SK-N-SH treated with all-trans-retinoic acid at 6 μM for 48 hours (cell line): ENCODE measurements around the gene OR10A6.

Experiments
- ATAC-seq: fragments of 200-7000 bp; cut with Tn5 transposase; 3 replicates; pipeline ENCODE4 v1.9.1; 2020; ENCODE audit warnings: mild to moderate bottlenecking, moderate library complexity
- ARNTL ChIP-seq: fragments of 450-650 bp; formaldehyde crosslinking; IDR thresholded peaks from 2 replicates; pipeline ENCODE4 v1.5.0; 2020; ENCODE audit warnings: low read depth, mild to moderate bottlenecking, moderate library complexity, borderline replicate concordance
- BACH2 ChIP-seq: fragments of 250-450 bp; sonication (Bioruptor Pico); IDR thresholded peaks from 2 replicates; pipeline ENCODE4 v1.9.0; 2021; ENCODE audit warnings: mild to moderate bottlenecking, borderline replicate concordance
- CREB5 ChIP-seq: fragments of 250-450 bp; sonication (Bioruptor Pico); IDR thresholded peaks from 2 replicates; pipeline ENCODE4 v1.5.1; 2020; ENCODE audit warnings: low read depth, mild to moderate bottlenecking, moderate library complexity
- CSDC2 ChIP-seq: fragments of 250-450 bp; sonication (Bioruptor Pico); IDR thresholded peaks from 2 replicates; pipeline ENCODE4 v1.5.0; 2020; ENCODE audit warnings: mild to moderate bottlenecking, moderate library complexity
- CSRNP3 ChIP-seq: fragments of 250-450 bp; sonication (Bioruptor Pico); IDR thresholded peaks from 2 replicates; pipeline ENCODE4 v1.5.1; 2021; ENCODE audit warnings: mild to moderate bottlenecking, moderate library complexity
- ESRRG ChIP-seq: fragments of 250-450 bp; sonication (Bioruptor Pico); IDR thresholded peaks from 2 replicates; pipeline ENCODE4 v1.6.1; 2021; ENCODE audit warnings: mild to moderate bottlenecking
- GLIS3 ChIP-seq: fragments of 250-450 bp; sonication (Bioruptor Pico); IDR thresholded peaks from 2 replicates; pipeline ENCODE4 v1.5.0; 2020; ENCODE audit warnings: mild to moderate bottlenecking, moderate library complexity
- ISL1 ChIP-seq: fragments of 250-450 bp; sonication (Bioruptor Pico); IDR thresholded peaks from 2 replicates; pipeline ENCODE4 v2.1.2; 2022; ENCODE audit warnings: mild to moderate bottlenecking, moderate library complexity
- OSR1 ChIP-seq: fragments of 250-450 bp; sonication (Bioruptor Pico); IDR thresholded peaks from 2 replicates; pipeline ENCODE4 v1.8.0; 2022; ENCODE audit warnings: moderate library complexity, mild to moderate bottlenecking, inconsistent platforms
- POU6F1 ChIP-seq: fragments of 250-450 bp; sonication (Bioruptor Pico); IDR thresholded peaks from 2 replicates; pipeline ENCODE4 v1.8.0; 2021; ENCODE audit warnings: low read depth, mild to moderate bottlenecking, moderate library complexity, borderline replicate concordance
- RARB ChIP-seq: fragments of 250-450 bp; sonication (Bioruptor Pico); IDR thresholded peaks from 2 replicates; pipeline ENCODE4 v1.8.0; 2021; ENCODE audit warnings: mild to moderate bottlenecking, moderate library complexity
- SNAI2 ChIP-seq: fragments of 250-450 bp; sonication (Bioruptor Pico); IDR thresholded peaks from 2 replicates; pipeline ENCODE4 v1.5.0; 2020; ENCODE audit warnings: mild to moderate bottlenecking, moderate library complexity
- TCF4 ChIP-seq: fragments of 250-450 bp; sonication (Bioruptor Pico); IDR thresholded peaks from 2 replicates; pipeline ENCODE4 v1.8.0; 2021; ENCODE audit warnings: mild to moderate bottlenecking, moderate library complexity, borderline replicate concordance
- TOX ChIP-seq: fragments of 250-450 bp; sonication (Bioruptor Pico); IDR thresholded peaks from 2 replicates; pipeline ENCODE4 v1.8.0; 2021; ENCODE audit warnings: mild to moderate bottlenecking, moderate library complexity, borderline replicate concordance
- TSHZ2 ChIP-seq: fragments of 250-450 bp; sonication (Bioruptor Pico); IDR thresholded peaks from 2 replicates; pipeline ENCODE4 v1.5.0; 2020; ENCODE audit warnings: mild to moderate bottlenecking, moderate library complexity
- ZC3H10 ChIP-seq: fragments of 250-450 bp; sonication (Bioruptor Pico); IDR thresholded peaks from 2 replicates; pipeline ENCODE4 v1.5.1; 2021; ENCODE audit warnings: mild to moderate bottlenecking, moderate library complexity
- ZFP3 ChIP-seq: fragments of 250-450 bp; sonication (Bioruptor Pico); IDR thresholded peaks from 2 replicates; pipeline ENCODE4 v1.5.0; 2020; ENCODE audit warnings: mild to moderate bottlenecking, moderate library complexity
- ZFP30 ChIP-seq: fragments of 450-650 bp; formaldehyde crosslinking; IDR thresholded peaks from 2 replicates; pipeline ENCODE4 v1.5.0; 2022; ENCODE audit warnings: mild to moderate bottlenecking, moderate library complexity
- ZNF565 ChIP-seq: fragments of 450-650 bp; formaldehyde crosslinking; conservative IDR thresholded peaks from 2 replicates; pipeline ENCODE4 v1.5.0; 2020; ENCODE audit warnings: low read depth, mild to moderate bottlenecking, moderate library complexity
- ZNF70 ChIP-seq: fragments of 450-650 bp; formaldehyde crosslinking; IDR thresholded peaks from 2 replicates; pipeline ENCODE4 v1.5.0; 2020; ENCODE audit warnings: mild to moderate bottlenecking, moderate library complexity
- ZNF8 ChIP-seq: fragments of 450-650 bp; formaldehyde crosslinking; IDR thresholded peaks from 2 replicates; pipeline ENCODE4 v1.5.0; 2020; ENCODE audit warnings: mild to moderate bottlenecking, moderate library complexity

Gene OR10A6

GRCh38 chr11:7973011-7973410 lies 41.9 kb upstream of the OR10A6 start:
- ATAC-seq, result no peak
- TF ChIP-seq POU6F1 (no peak), ZNF8 (CRISPR knock-in tag) (no peak), SNAI2 (no peak), CREB5 (CRISPR knock-in tag) (no peak), ZNF565 (CRISPR knock-in tag) (no peak), TCF4 (CRISPR knock-in tag) (no peak)

GRCh38 chr11:7971846-7972245 lies 40.8 kb upstream of the OR10A6 start:
- no peak for ATAC-seq
- TF ChIP-seq RARB (CRISPR knock-in tag) (no peak), CSDC2 (no peak), ZNF8 (CRISPR knock-in tag) (no peak)

- ATAC-seq, result no peak
- TF ChIP-seq ZNF8 (CRISPR knock-in tag) (no peak), ZFP30 (CRISPR knock-in tag) (no peak), ESRRG (CRISPR knock-in tag) (no peak), POU6F1 (no peak), ARNTL (no peak), SNAI2 (no peak), RARB (CRISPR knock-in tag) (no peak), CSRNP3 (no peak), CSDC2 (no peak), ZNF565 (CRISPR knock-in tag) (no peak), TSHZ2 (CRISPR knock-in tag) (no peak), TOX (CRISPR knock-in tag) (no peak), CREB5 (CRISPR knock-in tag) (no peak), ZFP3 (CRISPR knock-in tag) (no peak), ISL1 (no peak)
Observed at GRCh38 chr11:7969756-7970646, 38.9 kb upstream of the OR10A6 start.

GRCh38 chr11:7968686-7969085 lies 37.6 kb upstream of the OR10A6 start:
- no peak for ATAC-seq
- TF ChIP-seq GLIS3 (CRISPR knock-in tag) (no peak), ARNTL (no peak), CSDC2 (no peak), ZC3H10 (no peak), TOX (CRISPR knock-in tag) (no peak), ZNF70 (CRISPR knock-in tag) (no peak), CREB5 (CRISPR knock-in tag) (no peak), ZNF8 (CRISPR knock-in tag) (no peak), SNAI2 (no peak), OSR1 (no peak), BACH2 (CRISPR knock-in tag) (no peak), ISL1 (no peak)
